DND-41 (cell line): ENCODE data around the gene SCUBE2.

ENCODE experiments used
- ATAC-seq: fragments of 200-7000 bp; cut with Tn5 transposase; 3 replicates; pipeline ENCODE4 v1.9.1; 2021; ENCODE audit warnings: low read depth; ENCODE audit not compliant: insufficient read depth
- DNase-seq: peaks from one replicate; pipeline ENCODE4 v3.0.0-alpha.2; 2020
- H2AFZ ChIP-seq: 2 replicates; pipeline ENCODE4 v1.6.0; 2012; ENCODE audit warnings: low read depth, low read length
- H3K27ac ChIP-seq: 2 replicates; pipeline ENCODE4 v1.5.1; 2012; ENCODE audit warnings: low read length, inconsistent platforms
- H3K27me3 ChIP-seq: fragments of 200-600 bp; sonication (generic); 2 replicates; pipeline ENCODE4 v1.6.0; 2012; ENCODE audit warnings: low read length, mild to moderate bottlenecking, inconsistent platforms; ENCODE audit not compliant: insufficient read depth, poor library complexity
- H3K36me3 ChIP-seq: 2 replicates; pipeline ENCODE4 v1.5.1; 2012; ENCODE audit warnings: low read length, inconsistent platforms; ENCODE audit not compliant: insufficient read depth
- H3K4me1 ChIP-seq: 2 replicates; pipeline ENCODE4 v1.5.1; 2012; ENCODE audit warnings: mild to moderate bottlenecking, low read length; ENCODE audit not compliant: insufficient read depth
- H3K4me2 ChIP-seq: 2 replicates; pipeline ENCODE4 v1.6.0; 2012; ENCODE audit warnings: mild to moderate bottlenecking, moderate library complexity, low read length, inconsistent platforms; ENCODE audit not compliant: insufficient read depth
- H3K4me3 ChIP-seq, 2 experiments: fragments of 200-600 bp in 1 of 2; shearing (Covaris generic) in 1 of 2; 2 replicates each; pipeline ENCODE4 v1.5.1; 2012 to 2016; ENCODE audit warnings: inconsistent platforms in 2 of 2, low read length in 2 of 2, mild to moderate bottlenecking in 2 of 2, low read depth in 1 of 2, moderate library complexity in 1 of 2
- H3K79me2 ChIP-seq: 2 replicates; pipeline ENCODE4 v1.6.0; 2012; ENCODE audit warnings: low read length, inconsistent platforms; ENCODE audit not compliant: insufficient read depth
- H3K9ac ChIP-seq: 2 replicates; pipeline ENCODE4 v1.6.0; 2012; ENCODE audit warnings: low read depth, mild to moderate bottlenecking, inconsistent platforms, low read length, moderate library complexity
- H3K9me3 ChIP-seq: 2 replicates; pipeline ENCODE4 v1.5.1; 2012; ENCODE audit warnings: low read length, moderate library complexity, mild to moderate bottlenecking, inconsistent platforms; ENCODE audit not compliant: insufficient read depth, severe bottlenecking
- H4K20me1 ChIP-seq: 2 replicates; pipeline ENCODE4 v1.6.0; 2012; ENCODE audit warnings: low read length; ENCODE audit not compliant: insufficient read depth
- CTCF ChIP-seq: IDR thresholded peaks from 2 replicates; pipeline ENCODE4 v1.5.1; 2012; ENCODE audit warnings: borderline replicate concordance, low read length, moderate library complexity, mild to moderate bottlenecking; ENCODE audit not compliant: poor library complexity, severe bottlenecking; ENCODE audit errors: extremely low read depth
- EZH2 ChIP-seq: IDR thresholded peaks from 3 replicates; pipeline ENCODE4 v1.6.1; 2012; ENCODE audit warnings: borderline replicate concordance, low read depth, mild to moderate bottlenecking, moderate library complexity, low read length, inconsistent platforms; ENCODE audit not compliant: severe bottlenecking

Gene SCUBE2

GRCh38 chr11:9076661-9077060 is 14.7 kb downstream of the SCUBE2 start:
- no peak overlapping the region for H3K27ac ChIP-seq
- no peak overlapping the region for H2AFZ ChIP-seq
- H4K20me1 ChIP-seq: no peaks in the 10 kb centered on the region
- H3K9ac ChIP-seq: no peak overlapping the region
- no peaks in the 10 kb centered on the region for H3K4me1 ChIP-seq
- H3K79me2 ChIP-seq: no peaks in the 10 kb centered on the region
- H3K4me2 ChIP-seq: no peak overlapping the region
- ATAC-seq: no peak
- TF ChIP-seq CTCF (no peak), EZH2 (no peak)
- peaks cover 24% of the 10 kb centered on the region for H3K27me3 ChIP-seq
- H3K4me3 ChIP-seq: no peak overlapping the region
- H3K36me3 ChIP-seq: no peaks in the 10 kb centered on the region
- H3K9me3 ChIP-seq: no peaks in the 10 kb centered on the region
- DNase-seq: no peak

GRCh38 chr11:9076046-9076445 is 15.4 kb downstream of the SCUBE2 start:
- Histone ChIP-seq H3K27me3 (peaks cover 24% of the 10 kb centered on the region), H3K27ac (no peak overlapping the region), H3K4me2 (no peak overlapping the region), H3K9me3 (no peaks in the 10 kb centered on the region), H3K36me3 (no peaks in the 10 kb centered on the region), H3K4me3 (no peak overlapping the region), H3K79me2 (no peaks in the 10 kb centered on the region), H3K4me1 (no peaks in the 10 kb centered on the region), H2AFZ (no peak overlapping the region), H4K20me1 (no peaks in the 10 kb centered on the region), H3K9ac (no peak overlapping the region)
- DNase-seq: no peak
- no peak for ATAC-seq
- TF ChIP-seq EZH2 (no peak), CTCF (no peak)

- no peaks in the 10 kb centered on the region for H3K4me1 ChIP-seq
- no peak for DNase-seq
- no peaks in the 10 kb centered on the region for H3K9me3 ChIP-seq
- no peaks in the 10 kb centered on the region for H4K20me1 ChIP-seq
- H3K27me3 ChIP-seq: peaks cover 24% of the 10 kb centered on the region
- no peak overlapping the region for H3K4me2 ChIP-seq
- no peaks in the 10 kb centered on the region for H3K36me3 ChIP-seq
- no peak overlapping the region for H3K27ac ChIP-seq
- H2AFZ ChIP-seq: no peak overlapping the region
- no peak for ATAC-seq
- H3K79me2 ChIP-seq: no peaks in the 10 kb centered on the region
- H3K9ac ChIP-seq: no peak overlapping the region
- H3K4me3 ChIP-seq: no peak overlapping the region
- TF ChIP-seq CTCF (no peak), EZH2 (no peak)
Observed at GRCh38 chr11:9075556-9075955, 15.8 kb downstream of the SCUBE2 start.

GRCh38 chr11:9074338-9075029 is 16.9 kb downstream of the SCUBE2 start:
- TF ChIP-seq CTCF: no peak
- no peak for TF ChIP-seq EZH2
- no peak overlapping the region for H3K4me2 ChIP-seq
- no peaks in the 10 kb centered on the region for H3K36me3 ChIP-seq
- H3K27ac ChIP-seq: no peak overlapping the region
- ATAC-seq (no peak), DNase-seq (no peak)
- H3K4me3 ChIP-seq: no peak overlapping the region
- H3K9ac ChIP-seq: no peak overlapping the region
- H3K9me3 ChIP-seq: no peaks in the 10 kb centered on the region
- no peak overlapping the region for H2AFZ ChIP-seq
- no peaks in the 10 kb centered on the region for H4K20me1 ChIP-seq
- no peaks in the 10 kb centered on the region for H3K79me2 ChIP-seq
- H3K4me1 ChIP-seq: no peaks in the 10 kb centered on the region
- H3K27me3 ChIP-seq: peaks cover 24% of the 10 kb centered on the region
